Dermis lymphatic vessel endothelial cell (primary cell): ENCODE results near the gene POLR3H. TPM values are rescaled to one million over a fixed set of nuclear protein-coding genes. Genes with fewer than 3 reads are reported as not detected.

Experiments
- total RNA-seq: library from RNA; depleted of rRNA; stranded (reverse); fragments of >200 nt; gene quantifications from 2 replicates; pipeline ENCODE4 v1.2.1, GENCODE V29; 2014

POLR3H gene
- 8.6 and 11.8 TPM in 2 replicates for total RNA-seq

GRCh38 chr22:41543854-41544670 is at the start of gene POLR3H:
Gene POLR3H (minus strand): TSS chr22:41544470. CDS start chr22:41544101, 369 bp downstream.

GRCh38 chr22:41589391-41590241 is 45.3 kb upstream of the POLR3H start, which contains the start of gene PMM1:
Gene PMM1 (minus strand): TSS chr22:41589840. CDS start chr22:41589805, 35 bp downstream.

Other genes starting within 250 kb of the POLR3H start
- 35.1 and 41.9 TPM in 2 replicates for gene ZC3H7B, start 242.9 kb downstream of the POLR3H start, total RNA-seq
- gene TEF, start 162.5 kb downstream of the POLR3H start, total RNA-seq: 4.6 and 7.0 TPM in 2 replicates
- gene TOB2, start 97.7 kb downstream of the POLR3H start, total RNA-seq: 13.9 and 16.6 TPM in 2 replicates
- gene PHF5A, start 75.8 kb downstream of the POLR3H start, total RNA-seq: 62.3 and 70.6 TPM in 2 replicates
- gene ACO2, start 75.4 kb downstream of the POLR3H start, total RNA-seq: 70.4 and 72.0 TPM in 2 replicates
- not detected in 2 replicates for gene CSDC2, start 16.5 kb upstream of the POLR3H start, total RNA-seq
- gene PMM1, start 45.4 kb upstream of the POLR3H start, total RNA-seq: 3.0 and 3.7 TPM in 2 replicates
- 9.6 and 12.4 TPM in 2 replicates for gene DESI1, start 76.6 kb upstream of the POLR3H start, total RNA-seq
- gene XRCC6, start 76.8 kb upstream of the POLR3H start, total RNA-seq: 291 and 343 TPM in 2 replicates
- 76.0 and 79.2 TPM in 2 replicates for gene SNU13, start 144.4 kb upstream of the POLR3H start, total RNA-seq
- gene MEI1, start 155.0 kb upstream of the POLR3H start, total RNA-seq: 0.98 and 3.5 TPM in 2 replicates